ENCODE results near the gene PHACTR1. TPM values are rescaled to one million over a fixed set of nuclear protein-coding genes. Genes with fewer than 3 reads are reported as not detected.

The PHACTR1 gene
- total and polyA plus RNA-seq, 2 of the 4 experiments (the other 2 are of a cell fraction): not detected

DNA sequence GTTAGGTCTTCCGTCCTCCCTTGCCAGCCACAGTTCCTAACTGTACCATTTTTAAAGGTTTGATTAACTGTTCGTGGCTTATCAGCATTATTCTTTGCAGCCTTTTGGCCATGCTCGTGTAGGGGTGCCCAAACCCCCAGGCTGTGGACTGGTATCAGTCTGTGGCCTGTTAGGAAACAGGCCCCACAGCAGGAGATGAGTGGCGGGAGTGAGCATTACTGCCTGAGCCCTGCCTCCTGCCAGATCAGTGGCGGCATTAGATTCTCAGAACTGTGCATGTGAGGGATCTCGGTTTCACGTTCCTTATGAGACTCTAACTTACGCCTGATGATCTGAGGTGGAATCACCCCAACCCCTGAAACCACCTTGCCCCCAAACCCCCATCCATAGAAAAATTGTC is 532.4 kb downstream of the PHACTR1 start:
- no peak for ATAC-seq (ENCODE audit: low read depth)
- no peak overlapping the region for H2AK5ac ChIP-seq (ENCODE audit: low read depth, low read length)
- peak overlapping the region; percentile 35 for H2BK5ac ChIP-seq (ENCODE audit: low read depth, low read length, poor library complexity, severe bottlenecking)
- no peak overlapping the region for H3K23ac ChIP-seq (ENCODE audit: low read depth, low read length)
- no peaks in the 10 kb centered on the region for H3K9me1 ChIP-seq (ENCODE audit: insufficient read depth, low read length)
- no peak overlapping the region for H3K4me2 ChIP-seq (ENCODE audit: low read depth, low read length)
- peaks cover 5% of the 10 kb centered on the region; the same call in 1 of the 2 replicates for H3K4me1 ChIP-seq (ENCODE audit: control insufficient read depth, insufficient read depth, low read length)
- H3K79me1 ChIP-seq (ENCODE audit: low read depth in 1 of 2, low read length in 2 of 2): no peaks in the 10 kb centered on the region
- H4K20me1 ChIP-seq (ENCODE audit: insufficient read depth, low read length): no peaks in the 10 kb centered on the region
- CTCF ChIA-PET: no interaction called here
- H3K4ac ChIP-seq (ENCODE audit: low read depth, low read length): no peak overlapping the region
- 30% methylated on average over 2 of the region's 8 CpGs; no CpG with 5 or more reads in 1 of the 2 experiments for WGBS, 2 experiments (ENCODE audit: extremely low coverage in 2 of 2, insufficient read length in 1 of 2)
- no peak for TF ChIP-seq RAD21 (IDR thresholded peaks at IDR 0.05; ENCODE audit: low read length)
- no peak for TF ChIP-seq RCOR1 (IDR thresholded peaks at IDR 0.05; ENCODE audit: insufficient replicate concordance, low read length)
- no peak for TF ChIP-seq MXI1 (IDR thresholded peaks at IDR 0.05; ENCODE audit: borderline replicate concordance, low read depth, low read length)
- TF ChIP-seq RFX5 (IDR thresholded peaks at IDR 0.05; ENCODE audit: low read depth, low read length): no peak
- TF ChIP-seq, protein P1, sequence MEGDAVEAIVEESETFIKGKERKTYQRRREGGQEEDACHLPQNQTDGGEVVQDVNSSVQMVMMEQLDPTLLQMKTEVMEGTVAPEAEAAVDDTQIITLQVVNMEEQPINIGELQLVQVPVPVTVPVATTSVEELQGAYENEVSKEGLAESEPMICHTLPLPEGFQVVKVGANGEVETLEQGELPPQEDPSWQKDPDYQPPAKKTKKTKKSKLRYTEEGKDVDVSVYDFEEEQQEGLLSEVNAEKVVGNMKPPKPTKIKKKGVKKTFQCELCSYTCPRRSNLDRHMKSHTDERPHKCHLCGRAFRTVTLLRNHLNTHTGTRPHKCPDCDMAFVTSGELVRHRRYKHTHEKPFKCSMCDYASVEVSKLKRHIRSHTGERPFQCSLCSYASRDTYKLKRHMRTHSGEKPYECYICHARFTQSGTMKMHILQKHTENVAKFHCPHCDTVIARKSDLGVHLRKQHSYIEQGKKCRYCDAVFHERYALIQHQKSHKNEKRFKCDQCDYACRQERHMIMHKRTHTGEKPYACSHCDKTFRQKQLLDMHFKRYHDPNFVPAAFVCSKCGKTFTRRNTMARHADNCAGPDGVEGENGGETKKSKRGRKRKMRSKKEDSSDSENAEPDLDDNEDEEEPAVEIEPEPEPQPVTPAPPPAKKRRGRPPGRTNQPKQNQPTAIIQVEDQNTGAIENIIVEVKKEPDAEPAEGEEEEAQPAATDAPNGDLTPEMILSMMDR (conservative IDR thresholded peaks at IDR 0.05; ENCODE audit: low read depth, low read length): no peak
- no peak for TF ChIP-seq NFE2L2 (IDR thresholded peaks at IDR 0.05; ENCODE audit: low read depth, low read length)
- TF ChIP-seq FOS (IDR thresholded peaks at IDR 0.05; ENCODE audit: low read depth, low read length): no peak
- TF ChIP-seq SMC3 (IDR thresholded peaks at IDR 0.05; ENCODE audit: low read depth, low read length): no peak
- TF ChIP-seq MAFK (IDR thresholded peaks at IDR 0.05; ENCODE audit: low read depth, low read length): no peak
- TF ChIP-seq, protein P2, sequence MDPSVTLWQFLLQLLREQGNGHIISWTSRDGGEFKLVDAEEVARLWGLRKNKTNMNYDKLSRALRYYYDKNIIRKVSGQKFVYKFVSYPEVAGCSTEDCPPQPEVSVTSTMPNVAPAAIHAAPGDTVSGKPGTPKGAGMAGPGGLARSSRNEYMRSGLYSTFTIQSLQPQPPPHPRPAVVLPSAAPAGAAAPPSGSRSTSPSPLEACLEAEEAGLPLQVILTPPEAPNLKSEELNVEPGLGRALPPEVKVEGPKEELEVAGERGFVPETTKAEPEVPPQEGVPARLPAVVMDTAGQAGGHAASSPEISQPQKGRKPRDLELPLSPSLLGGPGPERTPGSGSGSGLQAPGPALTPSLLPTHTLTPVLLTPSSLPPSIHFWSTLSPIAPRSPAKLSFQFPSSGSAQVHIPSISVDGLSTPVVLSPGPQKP (IDR thresholded peaks at IDR 0.05; ENCODE audit: borderline replicate concordance, low read depth, low read length): no peak
- TF ChIP-seq, protein P3, sequence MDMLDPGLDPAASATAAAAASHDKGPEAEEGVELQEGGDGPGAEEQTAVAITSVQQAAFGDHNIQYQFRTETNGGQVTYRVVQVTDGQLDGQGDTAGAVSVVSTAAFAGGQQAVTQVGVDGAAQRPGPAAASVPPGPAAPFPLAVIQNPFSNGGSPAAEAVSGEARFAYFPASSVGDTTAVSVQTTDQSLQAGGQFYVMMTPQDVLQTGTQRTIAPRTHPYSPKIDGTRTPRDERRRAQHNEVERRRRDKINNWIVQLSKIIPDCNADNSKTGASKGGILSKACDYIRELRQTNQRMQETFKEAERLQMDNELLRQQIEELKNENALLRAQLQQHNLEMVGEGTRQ (IDR thresholded peaks at IDR 0.05; ENCODE audit: low read depth, low read length): no peak
- no peak for TF ChIP-seq POLR2A (IDR thresholded peaks at IDR 0.05; ENCODE audit: low read depth, low read length)
- TF ChIP-seq MAZ (IDR thresholded peaks at IDR 0.05; ENCODE audit: borderline replicate concordance, low read depth, low read length): no peak
- TF ChIP-seq CEBPB (IDR thresholded peaks at IDR 0.05; ENCODE audit: low read depth, low read length): no peak
- no peak for TF ChIP-seq BHLHE40 (IDR thresholded peaks at IDR 0.05; ENCODE audit: low read depth, low read length)
- no peak for TF ChIP-seq CHD1 (IDR thresholded peaks at IDR 0.05; ENCODE audit: low read depth, low read length)
- H2BK20ac ChIP-seq (ENCODE audit: low read depth, low read length): 0 out of 2 replicates have a peak overlapping the region, but pooled peaks have one; percentile 1
- H3K9ac ChIP-seq (ENCODE audit: low read depth, low read length): no peak overlapping the region
- no peaks in the 10 kb centered on the region for H3K36me3 ChIP-seq (ENCODE audit: control insufficient read depth, insufficient read depth, low read length)
- POLR2A ChIA-PET (ENCODE audit: unreplicated experiment): no interaction called here
- H2AK9ac ChIP-seq (replicated peaks; ENCODE audit: low read depth, low read length, poor library complexity): no peak overlapping the region
- in situ Hi-C loops (cut with MboI; ENCODE audit: low sequenced_read_pairs) (no loop called here), intact Hi-C loops (cut with micrococcal nuclease) (no loop called here), dilution Hi-C loops (cut with HindIII; ENCODE audit: low sequenced_read_pairs, unreplicated experiment) (no loop called here)
- no peak overlapping the region for H4K91ac ChIP-seq (ENCODE audit: insufficient read depth, low read depth, low read length)
- no peak overlapping the region for H3K14ac ChIP-seq (replicated peaks; ENCODE audit: low read depth, low read length)
- no peak for DNase-seq
- H2BK120ac ChIP-seq (ENCODE audit: low read depth, low read length): no peak overlapping the region
- peak overlapping the region; percentile 83; the same call in 1 of the 2 replicates for H3K18ac ChIP-seq (ENCODE audit: low read depth, low read length)
- H3K9me3 ChIP-seq (ENCODE audit: control insufficient read depth, insufficient read depth, low read length): no peaks in the 10 kb centered on the region
- no peak overlapping the region for H3K4me3 ChIP-seq (ENCODE audit: insufficient read depth, low read depth, low read length)
- H4K5ac ChIP-seq (ENCODE audit: low read depth, low read length): 0 out of 2 replicates have a peak overlapping the region, but pooled peaks have one; percentile 60
- no peak overlapping the region for H2BK15ac ChIP-seq (ENCODE audit: low read depth, low read length)
- H3K27me3 ChIP-seq (ENCODE audit: control insufficient read depth, insufficient read depth, low read length): no peaks in the 10 kb centered on the region
- H3K27ac ChIP-seq (ENCODE audit: insufficient read depth, low read length): no peak overlapping the region
- no peak overlapping the region for H2AFZ ChIP-seq (replicated peaks; ENCODE audit: low read length, poor library complexity)
- BruUV-seq (replicated peaks): no TSS peak
- no peak overlapping the region for H4K8ac ChIP-seq (ENCODE audit: low read depth in 2 of 2, low read length in 2 of 2)
- no peak overlapping the region for H3K56ac ChIP-seq (ENCODE audit: extremely low read depth, insufficient read depth, low read length)
